DOHH2 (cell line): ENCODE data around the gene MBD3.

ENCODE experiments used
- EZH2phosphoT487 ChIP-seq: fragments of 200-600 bp; sonication (generic); IDR thresholded peaks from 2 replicates; pipeline ENCODE4 v1.6.1; 2017; ENCODE audit warnings: borderline replicate concordance, mild to moderate bottlenecking, antibody characterized with exemption, low read length, moderate library complexity, mixed read lengths
- TF ChIP-seq, protein P1 (sequence below): fragments of 200-600 bp; sonication (generic); IDR thresholded peaks from one replicate; pipeline ENCODE4 v1.5.1; 2014; ENCODE audit warnings: antibody characterized with exemption, mild to moderate bottlenecking, low read depth, low read length; ENCODE audit not compliant: poor library complexity, severe bottlenecking

GRCh38 chr19:1622541-1622940 lies 29.9 kb upstream of the MBD3 start:
- TF ChIP-seq, protein P1, sequence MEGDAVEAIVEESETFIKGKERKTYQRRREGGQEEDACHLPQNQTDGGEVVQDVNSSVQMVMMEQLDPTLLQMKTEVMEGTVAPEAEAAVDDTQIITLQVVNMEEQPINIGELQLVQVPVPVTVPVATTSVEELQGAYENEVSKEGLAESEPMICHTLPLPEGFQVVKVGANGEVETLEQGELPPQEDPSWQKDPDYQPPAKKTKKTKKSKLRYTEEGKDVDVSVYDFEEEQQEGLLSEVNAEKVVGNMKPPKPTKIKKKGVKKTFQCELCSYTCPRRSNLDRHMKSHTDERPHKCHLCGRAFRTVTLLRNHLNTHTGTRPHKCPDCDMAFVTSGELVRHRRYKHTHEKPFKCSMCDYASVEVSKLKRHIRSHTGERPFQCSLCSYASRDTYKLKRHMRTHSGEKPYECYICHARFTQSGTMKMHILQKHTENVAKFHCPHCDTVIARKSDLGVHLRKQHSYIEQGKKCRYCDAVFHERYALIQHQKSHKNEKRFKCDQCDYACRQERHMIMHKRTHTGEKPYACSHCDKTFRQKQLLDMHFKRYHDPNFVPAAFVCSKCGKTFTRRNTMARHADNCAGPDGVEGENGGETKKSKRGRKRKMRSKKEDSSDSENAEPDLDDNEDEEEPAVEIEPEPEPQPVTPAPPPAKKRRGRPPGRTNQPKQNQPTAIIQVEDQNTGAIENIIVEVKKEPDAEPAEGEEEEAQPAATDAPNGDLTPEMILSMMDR, result no peak
- TF ChIP-seq EZH2phosphoT487, result no peak
